Glutamatergic neuron (in vitro differentiated cells): Measurements from ENCODE around the gene LHX3. TPM values are rescaled to one million over a fixed set of nuclear protein-coding genes. Genes with fewer than 3 reads are reported as not detected.

Experiments
- DNase-seq: peaks from one replicate; pipeline ENCODE4 v3.0.0; 2022
- H3K27ac Mint-ChIP-seq: one replicate; pipeline ENCODE4 v1.8.0; 2020; ENCODE audit warnings: mild to moderate bottlenecking, mixed read lengths, inconsistent platforms; ENCODE audit not compliant: unreplicated experiment
- H3K27me3 Mint-ChIP-seq: one replicate; pipeline ENCODE4 v1.8.0; 2020; ENCODE audit warnings: mild to moderate bottlenecking, moderate library complexity, mixed read lengths, inconsistent platforms; ENCODE audit not compliant: unreplicated experiment
- H3K36me3 Mint-ChIP-seq: one replicate; pipeline ENCODE4 v1.8.0; 2020; ENCODE audit warnings: mild to moderate bottlenecking, mixed read lengths, inconsistent platforms; ENCODE audit not compliant: unreplicated experiment
- H3K4me1 Mint-ChIP-seq: one replicate; pipeline ENCODE4 v1.8.0; 2020; ENCODE audit warnings: mild to moderate bottlenecking, low read depth, mixed read lengths, inconsistent platforms; ENCODE audit not compliant: unreplicated experiment
- H3K4me3 Mint-ChIP-seq: one replicate; pipeline ENCODE4 v1.8.0; 2020; ENCODE audit warnings: mild to moderate bottlenecking, mixed read lengths, inconsistent platforms; ENCODE audit not compliant: unreplicated experiment
- H3K9me3 Mint-ChIP-seq: one replicate; pipeline ENCODE4 v1.8.0; 2020; ENCODE audit warnings: mild to moderate bottlenecking, moderate library complexity, mixed read lengths, inconsistent platforms; ENCODE audit not compliant: unreplicated experiment
- total RNA-seq: library from RNA; stranded (reverse); fragmentation: NEBNext Ultra II Directional; extraction: Animal tissue kit (Norgen Biotek cat#: 25700); gene quantifications from one replicate; pipeline ENCODE4 v1.2.1, GENCODE V29; 2021; ENCODE audit not compliant: unreplicated experiment
- TF ChIP-seq, protein P1 (sequence below): fragments of 200-600 bp; sonication (generic); IDR thresholded peaks from one replicate; pipeline ENCODE4 v1.5.0; 2021; ENCODE audit not compliant: partially characterized antibody, unreplicated experiment

The LHX3 gene
- total RNA-seq, 1 donor from 2014 or later = 0.81 TPM

DNA sequence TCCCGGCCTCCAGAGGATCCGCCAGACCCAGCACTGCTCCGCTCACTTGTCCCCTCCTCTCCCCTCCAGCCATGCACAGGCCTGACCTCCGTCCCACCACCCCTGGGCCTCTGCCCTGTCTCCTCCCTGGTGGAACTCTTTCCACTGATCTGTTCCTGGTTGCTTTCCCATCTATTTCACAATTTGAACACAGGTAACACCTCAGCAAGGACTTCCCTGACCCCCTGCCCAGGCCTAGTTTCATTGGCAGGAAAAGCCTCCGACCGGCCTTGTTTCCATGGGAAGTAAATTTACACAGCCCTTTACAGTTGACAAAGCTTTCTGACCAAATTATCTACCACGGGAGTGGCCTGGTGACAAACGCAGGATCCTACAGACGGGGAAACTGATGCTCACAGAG lies 25.8 kb upstream of the LHX3 start:
- Mint-ChIP-seq H3K27me3 (peaks cover 4% of the 10 kb centered on the region), H3K36me3 (no peaks in the 10 kb centered on the region), H3K27ac (no peak overlapping the region), H3K9me3 (peaks cover 4% of the 10 kb centered on the region), H3K4me3 (no peak overlapping the region), H3K4me1 (peaks cover 33% of the 10 kb centered on the region)
- TF ChIP-seq, protein P1, sequence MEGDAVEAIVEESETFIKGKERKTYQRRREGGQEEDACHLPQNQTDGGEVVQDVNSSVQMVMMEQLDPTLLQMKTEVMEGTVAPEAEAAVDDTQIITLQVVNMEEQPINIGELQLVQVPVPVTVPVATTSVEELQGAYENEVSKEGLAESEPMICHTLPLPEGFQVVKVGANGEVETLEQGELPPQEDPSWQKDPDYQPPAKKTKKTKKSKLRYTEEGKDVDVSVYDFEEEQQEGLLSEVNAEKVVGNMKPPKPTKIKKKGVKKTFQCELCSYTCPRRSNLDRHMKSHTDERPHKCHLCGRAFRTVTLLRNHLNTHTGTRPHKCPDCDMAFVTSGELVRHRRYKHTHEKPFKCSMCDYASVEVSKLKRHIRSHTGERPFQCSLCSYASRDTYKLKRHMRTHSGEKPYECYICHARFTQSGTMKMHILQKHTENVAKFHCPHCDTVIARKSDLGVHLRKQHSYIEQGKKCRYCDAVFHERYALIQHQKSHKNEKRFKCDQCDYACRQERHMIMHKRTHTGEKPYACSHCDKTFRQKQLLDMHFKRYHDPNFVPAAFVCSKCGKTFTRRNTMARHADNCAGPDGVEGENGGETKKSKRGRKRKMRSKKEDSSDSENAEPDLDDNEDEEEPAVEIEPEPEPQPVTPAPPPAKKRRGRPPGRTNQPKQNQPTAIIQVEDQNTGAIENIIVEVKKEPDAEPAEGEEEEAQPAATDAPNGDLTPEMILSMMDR = no peak
- DNase-seq = no peak

DNA sequence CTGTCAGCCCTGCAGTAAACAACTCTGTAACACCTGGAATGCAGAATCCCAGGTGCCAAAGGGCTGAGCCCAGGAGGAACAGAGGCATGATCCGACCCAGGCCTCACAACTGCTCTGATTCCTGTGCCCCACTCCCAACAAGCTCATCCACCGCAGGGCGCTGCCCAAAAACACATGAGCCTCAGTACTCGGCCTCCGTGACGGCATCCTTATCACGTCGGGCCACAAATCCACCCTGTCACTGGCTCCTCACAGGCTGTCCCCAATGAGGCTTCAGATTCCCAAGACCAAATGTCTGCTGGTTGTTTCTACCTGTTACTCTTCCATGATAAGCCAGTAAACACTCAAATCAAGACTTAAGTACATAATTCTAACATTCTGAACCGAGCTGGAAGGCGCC lies 25.4 kb upstream of the LHX3 start:
- no peak overlapping the region for H3K27ac Mint-ChIP-seq
- peaks cover 34% of the 10 kb centered on the region for H3K4me1 Mint-ChIP-seq
- TF ChIP-seq, protein P1 = no peak
- no peaks in the 10 kb centered on the region for H3K36me3 Mint-ChIP-seq
- peaks cover 4% of the 10 kb centered on the region for H3K27me3 Mint-ChIP-seq
- peaks cover 4% of the 10 kb centered on the region for H3K9me3 Mint-ChIP-seq
- no peak for DNase-seq
- no peak overlapping the region for H3K4me3 Mint-ChIP-seq

DNA sequence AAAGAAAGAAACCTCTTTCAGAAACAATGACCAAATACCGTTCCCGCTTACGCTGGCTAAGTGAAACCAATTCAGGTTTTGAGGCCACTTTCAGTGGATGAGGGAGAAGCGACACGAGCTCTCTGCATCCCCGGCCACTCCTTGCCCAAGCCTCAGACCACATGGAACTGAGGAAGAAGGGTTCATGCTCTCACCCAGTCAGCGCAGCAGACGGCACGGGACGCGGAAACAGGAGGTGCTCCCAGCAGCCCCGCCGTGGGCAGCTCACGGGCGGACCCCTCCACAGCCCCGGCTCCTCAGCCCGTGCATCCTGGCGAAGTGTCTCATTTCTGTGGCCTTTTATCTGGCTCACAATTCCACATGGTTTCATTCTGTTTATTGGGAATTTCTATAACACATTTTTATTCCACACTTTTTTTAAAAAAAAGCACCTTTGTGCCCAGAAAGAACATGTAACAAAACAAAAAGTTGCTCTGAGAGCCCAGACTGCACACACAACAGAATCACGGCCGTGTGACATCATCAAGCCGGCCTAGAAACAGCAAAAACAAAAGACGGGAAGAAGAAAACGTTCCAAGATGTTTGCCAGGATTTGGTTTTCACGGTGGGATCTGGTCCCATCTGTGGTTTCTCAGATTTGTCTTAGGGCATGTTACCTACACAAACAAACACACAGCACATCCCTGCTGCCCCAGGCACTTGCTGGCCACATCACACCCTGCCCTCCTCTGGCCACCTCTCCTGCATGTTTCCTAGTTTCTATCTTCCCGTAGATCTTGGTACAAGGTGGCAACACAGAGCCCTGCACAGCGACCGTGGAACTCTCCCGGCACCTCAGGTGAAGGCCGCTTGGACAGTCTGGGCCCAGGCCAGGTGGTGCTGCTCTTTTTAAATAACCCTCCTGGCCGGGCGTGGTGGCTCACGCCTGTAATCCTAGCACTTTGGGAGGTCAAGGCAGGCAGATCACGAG lies 24.5 kb upstream of the LHX3 start:
- H3K4me3 Mint-ChIP-seq = no peak overlapping the region
- peaks cover 7% of the 10 kb centered on the region for H3K27me3 Mint-ChIP-seq
- peaks cover 33% of the 10 kb centered on the region for H3K4me1 Mint-ChIP-seq
- H3K36me3 Mint-ChIP-seq = no peaks in the 10 kb centered on the region
- TF ChIP-seq, protein P1 = no peak
- no peak overlapping the region for H3K27ac Mint-ChIP-seq
- H3K9me3 Mint-ChIP-seq = no peaks in the 10 kb centered on the region
- DNase-seq = no peak

DNA sequence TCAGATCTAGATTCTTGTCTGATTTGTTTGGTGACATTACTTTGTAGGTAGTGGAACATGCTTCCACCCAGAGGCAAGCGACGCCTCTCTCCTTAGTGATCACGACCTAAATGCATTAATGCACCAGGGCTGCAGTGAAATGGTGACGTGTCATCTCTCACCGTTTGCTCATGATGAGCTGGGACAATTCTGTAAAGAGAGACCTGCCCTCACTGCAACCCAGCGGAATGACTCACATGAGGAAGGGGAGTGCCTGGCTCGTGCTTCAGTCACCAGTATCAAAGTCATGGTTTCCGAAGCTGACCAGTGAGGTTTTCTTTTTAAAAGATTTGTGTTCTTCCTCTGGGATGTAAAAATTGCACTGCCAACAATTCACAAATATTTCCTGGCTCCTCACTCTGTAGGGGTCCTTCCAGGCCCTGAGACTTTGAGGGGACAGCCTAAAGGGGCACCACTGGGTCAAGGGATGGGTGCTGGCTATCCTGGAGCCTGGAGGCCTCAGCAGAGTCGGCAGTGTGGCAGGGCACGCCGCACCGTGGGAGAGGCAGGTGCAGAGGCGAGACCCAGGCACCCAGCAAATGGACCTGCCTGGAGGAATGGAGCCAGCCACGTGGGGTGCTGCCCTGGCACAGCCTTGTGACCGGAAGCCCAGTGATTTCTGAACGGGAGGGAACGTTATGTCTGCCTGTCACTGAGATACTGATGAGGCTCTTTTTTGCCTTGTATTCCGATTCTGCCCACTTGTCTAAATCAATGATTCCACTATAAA lies 23.4 kb upstream of the LHX3 start:
- no peak for DNase-seq
- H3K27me3 Mint-ChIP-seq = peaks cover 4% of the 10 kb centered on the region
- TF ChIP-seq, protein P1 = no peak
- peaks cover 36% of the 10 kb centered on the region for H3K4me1 Mint-ChIP-seq
- H3K4me3 Mint-ChIP-seq = no peak overlapping the region
- peaks cover 2% of the 10 kb centered on the region for H3K9me3 Mint-ChIP-seq
- H3K36me3 Mint-ChIP-seq = peaks cover 3% of the 10 kb centered on the region
- no peak overlapping the region for H3K27ac Mint-ChIP-seq
